ENCODE measurements around the gene LPP.

The LPP gene

GRCh38 chr3:188198001-188198400 lies 44.0 kb downstream of the LPP start:
- DNase-seq = no peak

DNA sequence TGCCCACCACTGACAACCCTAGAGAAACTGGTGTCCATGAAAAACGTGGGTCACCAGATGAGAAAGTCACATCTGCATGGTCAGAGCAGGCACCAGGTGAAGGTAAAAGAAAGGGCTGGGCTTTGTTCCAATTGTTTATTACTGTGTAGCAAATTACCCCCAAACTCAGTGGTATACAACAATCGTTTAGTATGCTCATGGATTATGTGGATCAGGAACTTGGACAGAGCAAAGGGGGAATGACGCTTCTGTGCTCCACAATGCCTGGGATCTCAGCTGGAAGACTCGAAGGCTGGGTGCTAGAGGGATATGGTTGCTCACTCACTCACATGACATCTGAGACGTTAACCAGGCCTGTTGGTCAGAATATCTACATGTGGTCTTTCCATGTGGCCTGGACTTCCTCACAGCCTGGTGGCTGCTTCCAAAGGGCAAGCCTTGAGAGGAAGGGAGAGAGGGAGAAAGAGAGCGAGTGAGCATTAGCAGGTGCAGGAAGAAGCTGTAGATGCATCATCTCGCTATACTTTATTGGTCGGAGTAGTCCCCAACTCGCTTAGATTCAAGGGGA lies 44.9 kb downstream of the LPP start:
- no peak for DNase-seq

- no peak for DNase-seq
These were observed 45.4 kb downstream of the LPP start for GRCh38 chr3:188199386-188199785.

DNA sequence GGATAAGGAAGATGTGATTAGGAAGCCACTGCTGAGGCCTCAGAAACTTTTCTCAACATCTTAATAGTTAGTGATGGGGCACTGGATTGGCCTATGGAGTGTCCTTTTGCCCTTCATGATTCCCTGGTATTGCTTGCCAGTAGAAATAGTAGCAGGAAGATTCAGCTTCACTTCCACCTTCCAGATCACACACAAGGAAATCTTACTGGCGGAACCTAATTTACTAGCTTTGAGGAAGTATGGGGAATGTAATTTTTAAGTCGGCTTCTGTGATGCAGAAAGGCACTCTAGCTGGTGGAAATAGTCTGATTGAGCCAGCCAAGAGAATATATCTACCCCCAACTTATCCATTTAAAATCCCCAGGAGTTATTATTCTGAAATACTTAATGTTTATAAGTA lies 46.5 kb downstream of the LPP start:
- no peak for DNase-seq

DNA sequence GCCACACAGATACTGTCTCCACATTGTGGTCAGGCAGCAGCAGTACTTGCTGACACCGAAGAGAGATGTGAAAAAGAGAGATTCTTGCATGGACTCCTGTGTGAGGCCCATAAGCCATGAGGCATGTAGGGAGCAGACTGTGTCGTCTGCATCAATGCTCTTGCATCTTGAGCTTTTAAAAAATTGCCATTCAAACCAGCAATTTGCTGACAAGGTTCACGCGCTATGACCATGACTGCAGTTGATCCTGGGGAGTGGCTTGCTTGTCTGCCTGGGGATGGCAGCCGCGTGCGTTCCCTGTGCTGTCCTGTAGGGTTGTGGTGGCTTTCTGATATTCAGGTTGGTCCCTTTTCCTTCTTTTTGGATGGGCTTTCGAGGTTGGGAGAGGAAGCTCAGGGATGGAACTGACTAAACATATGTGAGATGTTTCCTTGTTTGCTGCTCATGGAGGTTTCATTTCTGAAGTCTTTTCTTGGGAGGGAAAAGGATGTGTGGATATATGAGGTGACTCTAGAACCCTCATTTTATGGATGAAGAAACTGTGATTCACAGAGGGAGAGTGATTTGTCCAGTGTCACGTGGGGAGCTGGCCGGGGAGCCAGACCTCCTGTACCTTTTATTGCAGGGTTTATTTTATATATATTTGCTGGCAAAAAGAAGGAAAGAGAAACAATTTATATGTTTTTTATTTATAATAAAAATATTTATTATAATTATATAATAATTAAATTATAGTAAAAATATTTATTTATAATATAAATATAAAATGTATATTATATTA lies 48.6 kb downstream of the LPP start:
- no peak for DNase-seq

DNA sequence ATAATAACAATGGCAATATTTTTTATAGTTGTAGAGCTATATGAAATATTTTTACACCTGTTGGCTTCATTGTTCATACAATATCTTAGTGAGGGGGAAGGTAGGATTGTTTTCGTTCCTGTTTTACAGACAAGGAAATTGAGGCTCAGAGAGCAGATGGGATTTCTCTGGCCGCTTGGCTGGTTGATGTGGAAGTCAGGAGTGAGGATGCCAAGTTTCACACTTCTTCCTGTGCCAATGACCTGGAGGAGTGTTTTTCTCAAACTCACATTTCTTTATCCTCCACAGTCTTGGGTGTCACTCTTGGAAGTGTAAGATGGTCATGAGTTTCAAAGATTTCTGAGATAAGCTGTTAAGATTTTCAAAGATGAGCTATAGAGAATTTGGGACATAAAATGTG lies 50.6 kb downstream of the LPP start:
- DNase-seq = no peak

GRCh38 chr3:188205992-188206416 lies 52.0 kb downstream of the LPP start:
- DNase-seq = no peak

DNA sequence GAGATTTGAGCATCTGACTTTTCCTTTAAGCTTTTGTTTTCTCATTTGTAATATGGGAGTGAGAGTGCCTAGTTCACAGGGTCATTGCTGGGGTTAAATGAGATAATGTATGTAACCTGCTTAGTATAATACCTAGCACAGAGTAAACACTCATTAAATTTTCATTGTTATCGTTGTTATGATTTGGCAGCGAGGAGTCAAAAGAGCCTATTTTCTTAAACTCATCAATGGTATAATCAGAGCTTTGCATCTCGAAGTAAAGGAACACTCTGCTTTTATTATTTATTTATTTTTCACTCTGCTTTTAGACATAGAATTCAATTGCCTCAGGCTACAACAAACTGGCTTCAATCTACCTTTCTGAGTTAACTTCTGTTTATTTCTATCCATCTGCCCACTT lies 52.8 kb downstream of the LPP start:
- no peak for DNase-seq

GRCh38 chr3:188207941-188208515 lies 54.1 kb downstream of the LPP start:
- no peak for DNase-seq

GRCh38 chr3:188208516-188208981 lies 54.6 kb downstream of the LPP start:
- no peak for DNase-seq

DNA sequence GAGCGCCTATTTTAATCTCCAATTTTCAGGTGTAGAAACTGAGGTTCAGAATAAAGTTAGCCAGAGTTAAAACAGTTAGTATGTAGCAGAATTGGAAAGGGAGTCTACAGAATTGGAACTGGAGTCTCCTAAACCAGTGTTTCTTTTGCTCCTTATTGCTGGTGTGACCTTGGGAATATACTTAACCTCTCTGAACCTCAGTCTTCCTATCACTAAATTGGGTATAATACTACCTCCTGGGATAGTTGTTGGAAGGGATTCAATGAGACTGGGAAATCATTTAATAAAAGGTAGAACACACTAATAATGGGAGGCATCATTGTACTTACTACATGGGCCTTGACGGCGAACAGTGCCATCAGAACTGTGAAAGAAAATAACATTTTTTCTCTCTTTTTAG lies 55.1 kb downstream of the LPP start:
- DNase-seq = no peak

DNA sequence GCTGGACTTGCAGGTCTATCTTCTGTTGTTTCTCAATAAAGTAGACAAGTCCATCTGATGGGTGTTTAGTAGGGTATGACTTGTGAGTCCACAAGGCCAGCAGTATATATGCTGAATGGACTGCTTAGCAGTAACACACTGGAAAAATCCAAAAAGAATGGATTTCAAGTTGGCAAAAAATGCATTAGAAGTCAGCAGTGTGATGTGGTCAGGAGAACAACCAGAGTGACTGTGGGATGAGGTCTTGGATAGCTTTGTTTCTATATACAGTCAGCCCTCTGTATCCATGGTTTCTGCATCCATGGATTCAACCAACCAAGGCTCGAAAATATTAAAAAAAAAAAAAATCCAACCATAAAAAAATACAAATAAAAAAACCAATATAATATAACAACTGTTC lies 55.8 kb downstream of the LPP start:
- DNase-seq = no peak

DNA sequence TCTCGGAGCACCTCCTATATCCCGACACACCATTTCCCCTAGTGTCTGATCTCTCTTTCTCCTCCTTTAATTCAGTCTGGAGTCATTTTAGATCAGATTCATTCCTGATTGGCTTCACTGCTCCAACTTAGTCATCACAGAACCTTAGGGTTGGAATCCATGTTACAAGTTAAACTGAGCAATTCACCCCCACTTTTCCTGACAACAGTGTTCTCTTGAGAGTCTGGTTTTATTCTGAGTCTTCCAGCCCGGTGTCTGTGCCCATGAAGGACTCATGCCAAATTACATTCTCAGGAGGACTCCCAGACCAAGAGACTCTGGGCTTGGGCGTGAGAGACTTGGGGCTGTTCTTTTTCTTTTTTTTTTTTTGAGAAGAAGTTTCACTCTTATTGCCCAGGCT lies 57.5 kb downstream of the LPP start:
- no peak for DNase-seq

- no peak for DNase-seq
These were observed 58.5 kb downstream of the LPP start for GRCh38 chr3:188212308-188212969.

GRCh38 chr3:188214442-188214841 lies 60.5 kb downstream of the LPP start:
- no peak for DNase-seq

DNA sequence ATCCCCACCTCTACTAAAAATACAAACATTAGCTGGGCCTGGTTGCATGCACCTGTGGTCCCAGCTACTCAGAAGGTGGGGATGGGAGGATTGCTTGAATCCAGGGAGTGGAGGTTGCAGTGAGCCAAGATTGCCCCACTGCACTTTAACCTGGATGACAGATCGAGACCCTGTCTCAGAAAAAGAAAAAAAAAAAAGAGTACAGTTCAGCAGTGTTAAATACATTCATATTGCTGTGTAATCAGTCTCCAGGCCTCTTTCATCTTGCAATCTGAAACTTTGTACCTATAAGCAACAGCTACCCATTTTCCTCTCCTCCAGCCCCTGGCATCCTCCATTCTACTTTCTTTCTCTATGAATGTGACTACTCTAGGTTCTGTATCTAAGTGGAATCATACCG lies 61.2 kb downstream of the LPP start:
- no peak for DNase-seq

- DNase-seq = no peak
These were observed 63.1 kb downstream of the LPP start for GRCh38 chr3:188217011-188217463.

- DNase-seq = no peak
These were observed 63.8 kb downstream of the LPP start for GRCh38 chr3:188217726-188218125.

DNA sequence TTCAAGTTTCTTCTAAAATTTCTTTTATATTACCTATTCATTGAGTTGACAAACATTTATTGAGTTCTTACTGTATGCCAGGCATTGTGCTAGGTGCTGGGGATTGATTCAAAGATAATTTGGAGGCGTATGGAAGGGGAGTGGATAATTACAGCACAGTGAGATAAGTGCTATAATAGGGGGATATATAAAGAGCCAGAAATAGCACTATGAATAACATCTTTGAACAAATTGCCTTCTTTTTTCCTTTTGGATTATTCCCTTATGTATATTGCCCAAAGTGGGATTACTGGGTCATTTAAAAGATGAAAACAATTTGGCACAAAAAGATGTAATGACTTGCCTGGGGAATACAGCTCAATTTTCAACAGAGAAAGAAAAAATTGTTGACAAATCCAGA lies 64.6 kb downstream of the LPP start:
- DNase-seq = no peak

DNA sequence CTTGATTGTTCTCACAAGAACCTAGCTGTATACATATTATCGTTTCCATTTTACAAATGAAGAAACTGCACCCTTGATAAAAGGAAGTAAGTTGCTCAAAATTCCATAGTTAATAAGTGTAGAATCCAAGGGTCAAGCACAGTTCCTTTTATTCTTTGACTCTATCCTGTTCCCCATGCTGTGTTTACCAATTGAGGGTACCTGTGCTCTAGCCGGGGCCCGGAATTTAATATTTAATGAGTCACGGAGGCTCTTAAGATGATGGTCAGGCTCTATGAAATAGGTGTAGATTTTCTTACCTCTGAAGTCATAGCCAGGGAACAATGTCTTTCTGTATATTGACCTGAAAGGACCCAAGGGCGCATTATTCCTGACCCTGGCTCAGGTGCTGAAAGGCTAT lies 65.2 kb downstream of the LPP start:
- no peak for DNase-seq

DNA sequence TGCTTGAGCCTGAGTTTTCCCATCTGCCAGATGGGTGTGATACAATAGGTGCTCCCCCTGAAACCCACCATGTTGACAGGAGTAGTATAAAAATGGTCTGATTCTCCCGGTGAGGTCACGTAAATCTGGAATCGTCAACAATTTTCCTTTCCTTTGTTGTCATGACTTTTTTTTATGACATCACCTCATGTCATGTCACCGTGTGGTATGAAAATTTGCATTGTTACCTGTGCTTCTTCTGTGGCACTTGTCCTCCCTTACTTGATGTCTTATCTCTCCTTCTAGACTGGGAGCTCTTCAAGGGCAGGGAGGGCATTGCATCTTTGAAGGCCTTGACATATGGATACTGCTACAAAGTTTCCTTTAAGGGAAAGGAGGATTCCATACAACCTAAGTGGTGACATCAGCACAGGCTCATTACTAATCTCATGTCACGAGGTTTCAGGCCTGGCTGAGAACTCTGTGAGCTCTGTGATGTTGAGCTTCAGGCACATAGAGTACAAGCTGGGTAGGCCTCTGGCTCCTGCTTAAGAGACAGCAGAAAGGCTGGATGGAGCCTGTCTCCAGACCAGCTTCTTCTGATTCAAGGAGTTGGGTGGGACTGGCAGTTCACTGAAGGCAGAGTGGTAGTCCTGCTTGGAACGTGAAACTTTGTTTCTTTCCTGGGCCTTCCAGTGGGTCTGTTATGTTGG lies 66.3 kb downstream of the LPP start:
- DNase-seq = no peak

DNA sequence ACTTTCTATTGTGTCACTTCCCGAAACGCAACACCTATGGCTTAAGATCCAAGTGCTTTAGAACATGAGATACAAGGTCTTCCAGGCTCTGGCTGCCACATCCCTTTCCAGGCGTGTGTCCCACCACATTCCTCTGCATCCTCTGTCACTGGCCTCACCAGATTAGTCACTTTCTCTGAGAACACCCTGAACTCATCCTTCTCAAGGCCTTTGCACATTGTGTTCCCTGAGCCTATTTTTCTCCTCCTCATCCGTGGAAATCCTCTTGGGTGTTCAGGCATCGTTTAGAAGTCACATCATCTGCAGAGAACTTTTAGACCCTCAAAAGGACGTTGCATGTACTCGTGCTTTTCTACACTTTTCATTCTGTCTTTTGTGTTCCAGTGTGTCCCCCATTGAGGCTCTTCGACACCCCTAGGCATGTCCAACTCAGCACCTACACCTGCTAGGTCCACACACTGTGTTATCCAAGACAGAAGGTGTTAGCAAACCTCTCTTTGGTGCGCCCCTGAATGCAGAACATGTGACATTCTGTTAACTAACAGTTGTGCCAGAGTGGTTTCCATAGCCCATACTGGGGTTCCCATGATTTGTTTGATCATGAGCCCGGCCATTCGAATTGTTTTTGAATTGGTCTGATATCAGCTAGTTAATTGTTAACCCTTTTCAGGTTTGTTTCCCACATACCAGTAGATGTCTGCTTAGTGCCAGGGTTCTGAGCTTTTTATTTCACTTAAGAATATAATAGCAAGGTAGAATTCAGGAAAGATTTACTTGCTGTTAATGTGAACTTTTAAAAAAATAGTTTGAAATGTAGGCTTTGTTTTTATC lies 67.2 kb downstream of the LPP start:
- no peak for DNase-seq
